NOMO-1 treated with dmso at 0.1 percent for 144 hours (cell line): ENCODE measurements around the gene VPS11.
A peak's percentile ranks its signal among the peaks of the same experiment; 100 is the strongest.

ENCODE experiments used
- DNase-seq: peaks from one replicate; lab custom pipeline; 2025; ENCODE audit not compliant: unreplicated experiment; lab: John Stamatoyannopoulos, UW

Gene VPS11

DNA sequence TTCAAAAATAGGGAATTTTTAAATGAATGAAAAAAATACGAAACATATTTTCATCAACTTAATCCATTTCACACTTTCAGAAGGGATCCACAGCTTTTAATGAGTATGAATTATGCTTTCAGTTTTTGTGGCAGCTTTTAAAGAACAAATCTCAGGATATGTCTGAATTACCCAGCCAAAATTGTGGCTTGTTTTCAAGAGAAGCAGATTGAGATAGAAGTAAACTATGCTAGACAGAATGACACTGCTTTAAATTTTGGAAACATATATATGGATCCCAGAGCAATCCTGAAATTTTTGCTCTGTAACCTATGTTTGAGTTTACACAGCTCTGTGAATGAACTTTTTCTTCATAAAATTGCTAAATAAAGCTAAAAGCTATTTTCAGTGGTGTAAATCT, 51.3 kb downstream of the VPS11 start:
- no peak for DNase-seq

DNA sequence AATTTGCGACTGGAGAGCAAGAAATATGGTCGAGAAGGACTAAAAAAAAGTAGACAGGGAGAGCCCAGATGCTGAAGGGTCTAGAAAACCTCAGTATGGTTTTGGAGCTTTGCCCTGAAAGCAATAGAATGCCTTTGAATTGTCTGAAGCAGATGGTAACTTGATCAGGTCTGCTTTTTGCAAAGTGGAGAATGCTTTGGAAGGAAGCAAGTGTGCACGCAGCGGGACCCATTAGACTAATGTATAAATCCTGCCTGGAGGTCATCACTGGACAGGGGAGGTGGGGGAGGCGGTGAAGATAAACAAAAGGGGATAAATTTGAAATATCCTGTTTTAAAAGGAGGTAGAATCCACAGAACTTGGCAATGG, 53.0 kb downstream of the VPS11 start:
- no peak for DNase-seq

DNA sequence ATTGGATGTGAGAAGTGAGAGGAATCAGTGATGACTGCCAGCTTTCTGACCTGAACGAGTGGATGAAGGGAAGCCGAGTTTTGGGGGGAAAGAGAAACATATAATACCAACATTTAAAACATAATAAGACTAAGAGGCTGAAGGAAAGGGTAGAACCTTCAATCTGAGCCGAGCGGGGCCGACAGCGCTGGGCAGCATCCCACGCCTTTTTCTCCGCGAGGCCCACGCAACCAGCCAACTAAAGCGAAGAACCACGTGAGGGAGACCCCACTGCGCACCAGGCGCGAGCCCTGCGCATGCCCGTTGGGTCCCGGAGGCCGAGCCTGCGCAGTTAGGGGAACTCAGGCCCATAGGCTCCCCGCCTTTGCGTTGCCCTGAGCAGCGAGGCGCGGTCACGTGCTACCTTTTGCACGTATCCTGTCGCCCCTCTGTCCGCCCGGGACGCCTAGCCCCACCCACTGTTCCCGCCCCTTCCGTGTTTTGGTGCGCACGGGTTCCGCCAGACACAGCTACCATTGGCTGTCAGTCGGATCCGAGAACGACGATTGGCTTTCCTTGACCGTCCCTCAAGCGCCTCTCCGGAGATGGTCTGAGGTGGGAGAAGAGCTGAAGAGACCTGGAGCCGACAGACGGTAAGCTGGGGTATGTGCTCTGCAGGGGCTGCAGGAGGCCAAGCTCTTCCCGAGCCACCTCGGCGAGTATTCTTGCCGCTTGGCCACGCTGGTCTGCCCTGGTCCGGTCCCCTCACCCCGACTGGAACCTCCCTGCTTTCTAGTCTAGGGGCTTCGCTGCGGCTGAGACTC, 53.6 kb downstream of the VPS11 start, which contains the start of gene HINFP:
TSS of gene HINFP (plus strand) at position 573 of the 803 bp plus-strand sequence. CDS start 5,365 bp downstream, outside the sequence.
- DNase-seq: peak; percentile 99

DNA sequence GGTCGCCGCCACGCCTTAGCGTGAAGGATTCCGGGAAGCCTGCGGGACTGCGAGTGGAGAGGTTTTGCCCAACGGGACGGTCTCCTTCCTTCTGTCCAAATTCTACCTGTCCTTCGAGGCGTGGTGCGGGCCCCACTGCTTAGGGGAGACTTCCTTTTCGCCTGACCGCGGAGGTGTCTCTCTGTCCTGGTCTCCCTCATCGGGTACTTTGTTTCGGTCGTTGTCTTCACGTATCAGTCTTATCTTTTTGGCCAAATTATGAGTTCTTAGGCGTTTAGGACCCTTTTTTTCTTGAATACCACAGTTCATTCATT, 54.1 kb downstream of the VPS11 start:
- no peak for DNase-seq

DNA sequence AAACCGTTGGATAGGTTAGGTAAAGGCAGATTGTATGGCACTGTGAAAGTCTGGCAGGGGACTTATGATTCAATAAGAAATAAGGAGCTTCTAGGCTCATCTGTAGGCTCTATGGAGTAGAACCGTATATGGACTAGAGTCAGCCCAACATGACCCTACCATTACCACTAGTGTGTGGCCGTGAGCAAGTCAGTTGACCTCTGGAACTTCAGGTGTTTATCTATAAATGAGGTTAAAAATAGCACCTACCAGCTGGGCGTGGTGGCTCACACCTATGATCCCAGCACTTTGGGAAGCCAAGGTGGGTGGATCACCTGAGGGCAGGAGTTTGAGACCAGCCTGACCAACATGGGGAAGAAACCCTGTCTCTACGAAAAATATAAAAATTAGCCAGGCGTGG, 58.2 kb downstream of the VPS11 start:
- no peak for DNase-seq

DNA sequence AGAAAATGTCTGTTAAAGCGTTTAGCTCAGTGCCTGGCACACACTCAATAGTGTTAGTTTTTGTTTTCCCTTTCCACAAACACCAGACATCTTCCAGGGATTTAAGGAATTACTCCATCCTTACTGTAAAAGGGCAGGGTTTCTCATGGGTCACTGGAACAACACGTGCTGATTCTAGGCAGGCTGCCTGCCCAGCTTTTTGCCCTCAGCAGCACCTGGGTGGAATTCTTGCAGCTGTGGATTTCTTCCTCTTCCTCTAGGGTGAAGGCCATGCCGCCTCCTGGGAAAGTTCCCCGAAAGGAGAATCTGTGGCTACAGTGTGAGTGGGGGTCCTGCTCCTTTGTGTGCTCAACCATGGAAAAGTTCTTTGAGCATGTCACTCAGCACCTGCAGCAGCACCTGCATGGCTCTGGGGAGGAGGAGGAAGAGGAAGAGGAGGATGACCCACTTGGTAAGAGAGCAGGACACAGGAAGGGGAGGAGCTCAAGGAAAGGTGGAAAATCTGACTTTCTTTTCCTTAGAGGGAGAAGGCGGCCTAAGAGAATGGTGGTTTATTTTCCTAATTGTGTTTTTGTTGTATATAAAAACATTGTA, 59.2 kb downstream of the VPS11 start:
- no peak for DNase-seq

DNA sequence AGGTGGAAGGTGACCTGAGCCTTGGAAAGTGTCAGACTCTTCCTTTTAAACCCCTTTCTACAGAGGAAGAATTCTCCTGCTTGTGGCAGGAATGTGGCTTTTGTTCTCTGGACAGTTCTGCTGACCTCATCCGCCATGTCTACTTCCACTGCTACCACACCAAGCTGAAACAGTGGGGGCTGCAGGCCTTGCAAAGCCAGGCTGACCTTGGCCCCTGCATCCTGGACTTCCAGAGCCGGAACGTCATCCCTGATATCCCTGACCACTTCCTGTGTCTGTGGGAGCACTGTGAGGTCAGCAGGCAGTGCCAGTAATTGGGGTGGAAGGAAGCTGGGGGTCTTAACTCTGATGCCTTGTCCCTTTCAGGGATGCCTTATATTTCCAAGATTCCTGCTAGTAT, 63.0 kb downstream of the VPS11 start:
- no peak for DNase-seq
